ENCODE measurements around the gene HOXC10.

Gene HOXC10

GRCh38 chr12:54039417-54040147 lies 54.6 kb downstream of the HOXC10 start:
- no peak overlapping the region for H2AFZ ChIP-seq (ENCODE audit: low read length)
- H3K4me2 ChIP-seq (ENCODE audit: low read depth, low read length, poor library complexity, severe bottlenecking), result peak overlapping the region; percentile 95
- peaks cover 87% of the 10 kb centered on the region for H3K4me1 ChIP-seq (ENCODE audit: insufficient read depth, low read length, poor library complexity, severe bottlenecking)
- peaks cover 81% of the 10 kb centered on the region for H3K79me2 ChIP-seq (ENCODE audit: insufficient read depth, low read length)
- no peak for TF ChIP-seq CTCF (conservative IDR thresholded peaks at IDR 0.05; ENCODE audit: low read length)
- H3K36me3 ChIP-seq (ENCODE audit: insufficient read depth, low read length), result no peaks in the 10 kb centered on the region
- H3K9me3 ChIP-seq (ENCODE audit: insufficient read depth, low read depth, low read length), result no peaks in the 10 kb centered on the region
- peak overlapping the region; percentile 73 for H3K4me3 ChIP-seq (ENCODE audit: low read length, poor library complexity, severe bottlenecking)
- H3K9ac ChIP-seq (ENCODE audit: low read depth, low read length, poor library complexity, severe bottlenecking), result peak overlapping the region; percentile 85
- H3K9me2 ChIP-seq (replicated peaks; ENCODE audit: low read depth, low read length), result no peaks in the 10 kb centered on the region
- peaks cover 14% of the 10 kb centered on the region for H3F3A ChIP-seq (ENCODE audit: low read depth)
- H3K27me3 ChIP-seq (ENCODE audit: insufficient read depth, low read length, poor library complexity, severe bottlenecking), result no peaks in the 10 kb centered on the region
- H4K20me1 ChIP-seq (ENCODE audit: insufficient read depth, low read length, poor library complexity, severe bottlenecking), result peaks cover 43% of the 10 kb centered on the region

Data from Loucy (cell line).